Astrocyte of the cerebellum (primary cell): ENCODE data around the gene MYH6.

Source experiments
- DNase-seq: peaks from one replicate; pipeline ENCODE4 v3.0.0-alpha.2; 2011; ENCODE audit warnings: low read depth
- H3K4me3 ChIP-seq: 2 replicates; pipeline ENCODE4 v1.5.1; 2011; ENCODE audit warnings: mild to moderate bottlenecking, low read depth, low read length, moderate library complexity
- CTCF ChIP-seq: IDR thresholded peaks from 2 replicates; pipeline ENCODE4 v1.5.1; 2012; ENCODE audit warnings: low read length, low read depth, moderate library complexity, mild to moderate bottlenecking; ENCODE audit errors: missing control alignments
- in situ Hi-C: cut with HindIII; loops from 2 replicates; pipeline ENCODE4 v1.10.0; 2017; ENCODE audit warnings: low sequenced_read_pairs

The MYH6 gene

GRCh38 chr14:23436327-23437132 lies 28.5 kb upstream of the MYH6 start:
- no peak for DNase-seq
- TF ChIP-seq CTCF, result no peak
- no peak overlapping the region for H3K4me3 ChIP-seq
- in situ Hi-C loops, result no loop called here

GRCh38 chr14:23435543-23436326 lies 27.7 kb upstream of the MYH6 start, which contains the start of gene MYH7:
TSS of gene MYH7 (minus strand) at chr14:23435660. CDS start at chr14:23433732, 1,928 bp downstream.
- no peak within 1 kb of the TSS for H3K4me3 ChIP-seq
- DNase-seq, result peak; percentile 22
- TF ChIP-seq CTCF, result no peak
- in situ Hi-C loops, result no loop called here

- no peak for DNase-seq
- TF ChIP-seq CTCF, result no peak
- no peak overlapping the region for H3K4me3 ChIP-seq
- in situ Hi-C loops, result no loop called here
These were observed 26.6 kb upstream of the MYH6 start for GRCh38 chr14:23434488-23435222.

- no peak overlapping the region for H3K4me3 ChIP-seq
- no peak for TF ChIP-seq CTCF
- in situ Hi-C loops, result no loop called here
- DNase-seq, result no peak
These were observed 25.4 kb upstream of the MYH6 start for GRCh38 chr14:23433457-23433856.

GRCh38 chr14:23432946-23433345 lies 24.9 kb upstream of the MYH6 start:
- H3K4me3 ChIP-seq, result no peak overlapping the region
- TF ChIP-seq CTCF, result no peak
- no peak for DNase-seq
- in situ Hi-C loops, result no loop called here

GRCh38 chr14:23432102-23432925 lies 24.2 kb upstream of the MYH6 start:
- TF ChIP-seq CTCF, result no peak
- no peak overlapping the region for H3K4me3 ChIP-seq
- DNase-seq, result no peak
- in situ Hi-C loops, result no loop called here
